Stimulated activated CD4-positive, alpha-beta T cell treated with anti-CD3 and anti-CD28 coated beads, Interleukin-1b, Interleukin-23, amount 100 ng/mL, for 48 hours (primary cell): ENCODE measurements around the gene CEP63.

Source experiments
- DNase-seq: peaks from one replicate; pipeline ENCODE4 v3.0.0-alpha.2; 2020

CEP63 gene

DNA sequence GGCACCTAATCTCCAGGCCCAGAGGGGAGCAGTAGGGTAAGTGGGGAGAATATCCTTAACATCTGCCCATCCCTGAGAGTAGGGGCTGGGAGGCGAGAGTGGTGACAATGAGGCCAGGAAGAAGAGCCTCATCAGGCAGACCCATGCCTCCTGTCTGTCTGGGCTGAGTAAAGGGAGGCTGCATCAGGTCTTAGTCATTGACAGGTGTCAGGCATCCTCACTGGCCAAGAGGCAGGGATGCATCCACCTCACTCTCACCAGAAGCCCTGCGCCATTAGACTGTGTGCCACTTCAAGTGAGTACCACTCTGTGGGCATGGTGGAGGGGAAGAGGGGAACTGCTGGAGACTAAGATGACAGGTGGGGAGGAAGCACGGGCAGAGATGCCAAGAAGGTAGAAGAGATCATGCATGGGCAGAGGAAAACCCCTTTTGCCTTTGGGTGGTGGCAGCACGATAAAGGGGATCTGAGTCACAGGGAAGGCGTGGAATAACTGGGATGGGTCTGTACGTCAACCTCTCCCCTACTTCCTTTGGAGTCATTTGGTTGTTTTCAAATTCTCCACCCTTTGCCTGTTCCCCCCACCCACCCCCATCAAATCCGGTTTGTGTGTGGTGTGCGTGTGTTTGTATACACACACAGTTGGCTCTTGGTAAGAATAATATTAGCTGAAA lies 14.2 kb upstream of the CEP63 start:
- no peak for DNase-seq

DNA sequence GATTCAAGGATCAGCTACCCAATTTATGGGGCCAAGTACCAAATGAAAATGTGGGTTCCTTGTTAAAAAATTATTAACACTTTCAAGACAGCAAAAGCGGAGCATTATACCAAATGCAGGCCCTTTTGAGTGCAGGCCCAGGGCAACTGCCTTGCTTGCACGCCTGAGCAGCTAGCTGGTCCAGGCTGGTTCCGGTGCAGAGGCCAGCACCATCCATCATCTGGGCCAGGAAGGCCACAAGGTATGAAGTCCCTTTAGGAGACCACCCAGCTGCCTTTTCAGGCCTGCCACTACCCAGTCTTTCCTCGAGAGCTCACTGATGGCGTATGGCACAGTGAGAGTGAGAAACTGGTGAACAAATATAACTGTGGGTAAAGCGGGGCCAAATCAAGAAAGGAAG lies 13.0 kb upstream of the CEP63 start:
- no peak for DNase-seq

DNA sequence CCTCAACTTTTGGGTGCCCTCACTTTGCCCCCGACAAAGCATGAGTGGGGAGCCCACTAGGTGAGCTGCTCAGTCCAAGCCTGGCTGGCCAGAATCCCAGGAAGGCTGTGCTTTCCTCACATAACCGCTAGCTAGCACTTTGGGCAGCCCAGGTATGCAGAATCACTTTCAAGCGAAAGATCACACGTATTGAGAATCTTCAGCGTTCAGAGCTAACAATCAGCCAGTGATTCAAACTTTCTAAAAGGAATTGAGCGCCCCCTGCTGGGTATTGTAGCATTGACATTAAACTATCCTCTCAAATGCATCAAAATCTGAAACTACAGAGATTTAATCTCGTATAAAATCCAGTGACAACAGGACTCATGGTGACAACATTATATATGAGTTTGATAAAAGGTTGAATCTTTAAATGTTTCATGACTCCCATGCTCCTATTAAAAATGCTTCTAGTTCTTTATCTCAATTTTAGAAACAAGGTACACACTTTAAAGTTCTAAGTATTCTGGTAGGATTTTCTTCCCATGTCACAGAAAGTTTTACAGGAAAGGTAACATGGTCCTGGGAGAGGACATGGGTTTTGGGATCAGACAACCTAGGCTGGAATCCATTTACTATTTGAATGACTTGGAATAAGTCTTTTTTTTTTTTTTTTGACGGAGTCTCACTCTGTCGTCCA lies 11.8 kb upstream of the CEP63 start:
- DNase-seq = peak; percentile 69

DNA sequence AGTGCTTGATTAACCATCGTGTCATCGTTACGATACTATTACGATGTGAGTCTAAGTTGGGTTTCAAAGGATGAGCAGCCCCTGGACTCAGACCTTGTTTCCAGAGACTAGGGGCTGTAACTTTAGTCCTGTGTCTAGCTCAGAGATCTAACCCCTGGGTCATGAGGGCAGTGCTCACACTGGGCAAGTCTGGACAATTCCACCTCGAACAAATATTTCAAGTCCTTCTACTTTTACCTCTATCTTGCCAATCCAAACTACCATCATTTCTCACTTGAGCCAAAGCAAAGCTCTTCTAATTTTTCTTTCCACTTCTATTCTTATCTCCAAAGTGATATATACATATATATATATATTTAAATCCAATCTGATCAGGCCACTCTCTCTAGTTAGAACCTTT lies 10.9 kb upstream of the CEP63 start:
- DNase-seq = no peak

DNA sequence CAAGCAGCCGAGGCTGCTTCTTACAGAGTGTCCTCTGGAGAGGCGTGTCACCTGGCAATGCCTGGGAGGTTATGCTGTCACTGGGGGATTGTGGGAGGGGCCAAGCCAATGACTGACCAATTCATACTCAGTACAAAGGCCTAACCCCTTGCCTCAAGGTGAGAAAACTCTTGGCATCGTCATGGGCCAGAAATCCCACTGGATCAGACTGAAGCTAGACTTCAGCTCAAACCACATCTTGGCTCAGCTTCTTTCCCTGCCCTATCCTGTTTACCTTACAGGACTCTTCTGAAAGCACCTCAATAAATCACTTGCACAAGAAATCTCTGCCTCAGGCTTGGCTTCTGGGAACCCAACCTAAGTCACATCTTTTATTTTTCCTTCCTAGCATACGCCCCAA lies 9.6 kb upstream of the CEP63 start:
- DNase-seq = no peak

DNA sequence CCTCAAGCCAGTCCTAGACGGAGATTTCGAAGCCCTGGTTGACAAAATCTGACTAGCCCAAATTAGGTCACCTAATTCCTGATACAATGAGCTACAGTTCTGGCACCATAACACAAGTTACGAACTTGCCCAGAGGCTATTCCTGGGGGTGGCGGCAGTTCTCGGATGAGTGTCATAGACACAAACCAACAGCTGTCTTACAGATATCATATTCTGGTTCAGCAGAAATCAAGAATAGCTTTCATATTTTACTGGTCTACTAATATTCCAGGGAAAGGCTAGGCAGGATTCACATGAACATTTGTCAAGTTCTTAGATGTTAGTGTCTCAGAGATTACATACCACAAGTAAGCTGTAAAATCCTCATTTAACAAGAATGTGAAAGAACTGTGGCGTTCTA lies 8.9 kb upstream of the CEP63 start:
- DNase-seq = no peak

DNA sequence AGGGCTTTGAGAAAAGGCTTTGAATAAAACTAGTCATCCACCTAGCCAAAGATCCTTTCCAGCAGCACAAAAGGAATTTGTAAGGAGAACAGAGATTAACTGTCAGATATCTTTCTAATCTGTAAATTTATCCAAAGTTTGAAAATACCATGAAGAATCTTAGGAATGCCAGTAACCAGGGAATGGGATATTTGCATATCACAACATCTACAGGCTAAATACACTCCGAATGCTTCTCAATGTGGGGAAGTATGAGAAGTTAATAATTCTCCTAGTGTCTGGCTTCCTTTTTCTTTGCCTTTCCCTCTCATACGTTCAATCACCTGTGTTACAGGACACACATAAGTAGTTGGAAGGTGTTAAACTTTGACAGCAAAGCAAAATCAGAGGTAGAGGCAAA lies 7.9 kb upstream of the CEP63 start:
- no peak for DNase-seq

DNA sequence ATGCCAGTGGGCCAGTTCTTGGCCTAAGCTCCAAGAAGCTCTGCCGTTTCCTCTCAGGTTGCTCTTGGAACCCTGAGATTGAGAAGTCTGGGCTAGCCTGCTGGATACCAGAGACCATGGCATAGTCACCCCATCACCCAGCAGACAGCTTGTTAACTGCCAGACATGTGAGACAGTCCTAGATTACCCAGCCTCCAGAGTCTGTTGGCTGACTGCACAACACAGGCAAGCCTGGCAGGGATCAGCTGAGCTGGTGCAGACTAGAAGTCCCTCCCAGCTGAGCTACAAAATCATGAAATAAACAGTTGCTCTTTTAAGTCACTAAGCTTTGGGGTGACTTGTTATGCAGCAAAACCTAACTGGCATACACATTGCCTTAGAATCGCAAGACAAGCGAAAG lies 5.3 kb upstream of the CEP63 start:
- DNase-seq = no peak

DNA sequence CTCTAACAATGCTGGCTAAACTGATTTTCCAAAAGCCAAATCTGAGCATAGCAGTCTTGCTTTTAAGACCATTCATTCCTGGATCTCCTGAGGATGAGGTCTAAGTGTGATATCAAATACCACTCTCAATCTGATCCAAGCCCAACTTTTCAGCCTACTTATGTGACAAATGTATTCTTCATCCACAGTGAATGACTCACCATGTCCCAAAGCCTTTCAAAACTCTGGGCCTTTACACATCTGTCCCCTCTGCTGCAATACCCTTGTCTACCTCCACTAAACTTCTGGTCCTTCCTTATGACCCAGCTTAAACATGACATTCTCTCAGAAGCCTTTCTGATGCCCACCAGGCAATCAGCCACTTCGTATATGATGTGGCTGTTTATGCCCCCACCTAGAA lies 4.7 kb upstream of the CEP63 start:
- no peak for DNase-seq

DNA sequence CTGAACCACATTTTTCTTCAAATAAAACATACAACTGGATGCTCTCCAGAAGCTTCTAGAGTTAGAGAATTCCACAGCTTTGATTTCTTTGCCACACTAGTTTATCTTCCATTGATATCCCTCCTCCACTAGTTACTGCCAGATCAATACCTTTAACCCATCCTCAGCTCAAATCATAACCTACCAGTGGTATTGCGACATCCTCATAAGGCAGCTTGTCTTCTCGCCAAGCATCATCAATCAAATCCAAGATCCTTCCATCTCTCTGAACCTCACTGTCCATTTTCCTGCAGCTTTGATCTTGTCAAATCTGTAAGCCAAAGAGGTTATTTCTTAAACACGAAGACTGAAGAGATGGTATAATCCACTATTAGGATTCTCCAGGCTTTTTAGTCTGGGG lies 3.2 kb upstream of the CEP63 start:
- DNase-seq = no peak

DNA sequence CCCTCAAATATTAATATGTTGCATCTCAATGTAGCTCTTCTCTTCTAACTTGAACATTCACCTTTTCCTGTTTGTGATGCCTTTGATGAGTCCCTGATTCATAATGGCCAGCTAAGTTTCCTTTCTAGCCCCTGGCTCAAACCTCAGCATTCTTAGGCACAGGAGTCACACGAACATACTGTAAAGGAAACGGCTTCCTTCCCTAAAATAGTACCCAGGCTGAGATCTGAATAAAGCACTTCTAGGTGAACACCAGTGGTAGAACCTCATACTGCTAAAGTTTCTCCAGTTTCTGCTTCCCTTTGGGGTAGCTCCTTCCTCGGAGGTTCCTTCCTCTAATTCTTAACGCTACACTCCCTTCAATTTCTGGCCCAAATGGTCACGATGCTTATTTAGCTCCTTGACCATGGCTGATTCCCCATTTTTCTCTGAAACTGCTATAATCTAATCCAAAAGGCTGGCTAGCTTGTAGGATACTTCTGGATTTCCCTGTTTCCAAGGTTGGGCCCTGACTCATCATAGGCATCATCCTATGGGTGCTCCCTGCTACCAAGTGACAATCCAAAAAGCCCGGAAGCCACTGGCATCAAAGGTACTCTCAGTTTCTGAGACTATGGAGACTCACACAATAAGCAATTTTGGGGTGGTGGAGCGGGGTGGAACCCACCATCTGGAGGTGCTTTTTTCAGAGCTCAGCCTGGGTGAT lies 2.5 kb upstream of the CEP63 start:
- DNase-seq = no peak

DNA sequence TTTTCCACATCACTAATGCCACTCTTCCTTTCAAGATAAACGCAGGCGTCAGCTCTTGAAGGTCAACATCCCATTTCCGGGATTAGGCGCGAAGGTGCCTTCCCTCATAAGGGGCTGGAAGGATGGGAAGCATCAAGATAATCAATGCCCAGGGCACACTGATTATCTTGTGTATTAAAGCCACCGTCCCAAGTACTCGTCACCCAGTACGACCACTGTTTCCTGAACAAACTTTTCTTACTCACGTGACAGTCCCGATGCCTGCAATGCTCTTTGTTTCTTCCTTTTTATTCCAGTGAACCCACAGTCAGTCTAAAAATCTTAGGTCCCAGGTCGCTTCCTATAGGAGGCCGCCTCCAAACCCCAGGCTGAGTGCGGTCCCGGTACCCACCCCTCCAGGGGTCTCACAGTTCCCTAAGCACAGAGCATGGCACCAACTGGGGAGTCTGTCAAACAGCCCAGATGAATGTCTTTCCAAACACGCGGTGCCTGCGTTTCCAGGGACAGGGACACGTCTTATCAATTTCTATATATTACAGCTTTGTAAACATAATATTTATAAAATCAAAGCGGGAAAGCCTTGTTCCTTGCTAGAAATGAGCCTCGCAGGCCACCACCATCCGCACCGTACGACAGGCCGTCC lies 661 bp upstream of the CEP63 start:
- DNase-seq = no peak

DNA sequence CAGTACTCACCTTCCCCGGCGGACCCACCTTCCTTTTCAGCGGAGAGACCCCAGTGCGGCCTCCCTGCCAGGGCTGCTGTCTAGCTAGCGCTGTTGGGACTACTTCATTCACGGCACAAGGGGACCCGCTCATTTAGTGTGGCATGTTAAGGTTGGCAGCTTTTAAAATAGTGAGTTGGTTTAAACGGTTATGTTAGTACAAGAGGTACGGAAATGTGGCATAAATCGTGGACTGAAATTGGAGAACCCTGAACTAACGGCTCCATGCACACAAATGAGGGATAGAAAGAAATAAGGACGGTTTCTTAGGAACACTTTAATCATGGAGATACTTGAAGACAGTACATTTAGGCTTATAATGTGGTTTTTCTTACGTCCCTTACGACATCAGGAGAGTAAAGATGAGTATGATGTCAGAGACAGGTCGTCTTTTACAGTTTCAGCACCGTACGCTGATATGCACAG lies 752 bp downstream of the CEP63 start:
- DNase-seq = no peak

DNA sequence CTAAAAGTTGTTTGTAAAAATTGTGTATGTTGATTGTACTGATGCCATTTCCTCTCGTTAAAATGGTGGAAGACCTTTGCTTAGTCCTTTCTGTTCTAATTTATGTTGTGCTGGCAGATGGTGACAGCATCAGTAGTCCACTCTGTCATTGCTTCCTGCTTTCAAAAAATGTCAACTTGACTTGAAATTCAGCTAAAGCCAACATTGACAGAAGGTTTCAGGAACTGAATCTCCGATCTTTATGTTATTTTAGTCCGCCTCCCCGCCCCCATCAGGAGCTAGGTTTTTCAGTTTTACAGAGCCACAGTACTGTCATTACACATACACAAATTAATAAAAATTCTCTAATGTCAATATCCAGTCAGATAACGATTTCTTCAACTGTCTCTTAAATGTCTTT lies 1.5 kb downstream of the CEP63 start:
- DNase-seq = no peak

DNA sequence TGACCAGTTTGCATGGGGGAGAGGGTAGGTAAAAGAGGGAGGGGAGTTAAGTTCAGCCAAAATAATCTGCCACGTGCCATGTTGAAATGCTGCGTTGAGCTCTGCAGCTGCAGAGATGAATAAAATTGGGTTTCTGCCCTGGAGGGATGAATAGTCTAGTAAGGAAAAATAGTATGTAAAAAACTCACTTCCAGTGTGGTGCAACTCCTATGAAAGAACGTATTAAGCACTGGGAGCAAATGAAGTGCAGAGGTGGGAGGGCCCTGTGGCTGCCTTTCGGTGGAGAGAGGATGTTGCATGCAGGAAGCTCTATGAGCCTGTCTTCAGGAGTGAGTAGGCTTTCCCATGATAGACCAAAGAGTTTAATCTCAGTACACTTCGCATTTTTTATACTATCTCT lies 8.6 kb downstream of the CEP63 start:
- no peak for DNase-seq

DNA sequence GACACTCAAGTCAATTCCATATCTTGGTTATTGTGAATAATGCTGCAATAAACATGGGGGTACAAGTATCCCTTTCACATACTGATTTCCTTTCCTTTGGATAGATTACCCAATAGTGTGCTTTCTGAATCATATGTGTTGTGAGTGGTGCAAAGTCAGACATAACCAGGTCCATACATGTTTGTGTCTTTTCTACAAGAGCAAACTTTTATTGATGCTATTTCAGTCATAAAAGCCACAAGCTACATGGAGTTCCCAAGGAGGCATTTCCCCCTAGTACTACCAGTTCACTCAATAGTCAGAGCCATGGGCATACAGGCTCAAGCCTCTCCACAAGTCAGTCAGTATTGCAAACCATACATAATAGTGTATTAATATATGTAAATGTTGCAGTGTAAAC lies 10.1 kb downstream of the CEP63 start:
- DNase-seq = no peak

DNA sequence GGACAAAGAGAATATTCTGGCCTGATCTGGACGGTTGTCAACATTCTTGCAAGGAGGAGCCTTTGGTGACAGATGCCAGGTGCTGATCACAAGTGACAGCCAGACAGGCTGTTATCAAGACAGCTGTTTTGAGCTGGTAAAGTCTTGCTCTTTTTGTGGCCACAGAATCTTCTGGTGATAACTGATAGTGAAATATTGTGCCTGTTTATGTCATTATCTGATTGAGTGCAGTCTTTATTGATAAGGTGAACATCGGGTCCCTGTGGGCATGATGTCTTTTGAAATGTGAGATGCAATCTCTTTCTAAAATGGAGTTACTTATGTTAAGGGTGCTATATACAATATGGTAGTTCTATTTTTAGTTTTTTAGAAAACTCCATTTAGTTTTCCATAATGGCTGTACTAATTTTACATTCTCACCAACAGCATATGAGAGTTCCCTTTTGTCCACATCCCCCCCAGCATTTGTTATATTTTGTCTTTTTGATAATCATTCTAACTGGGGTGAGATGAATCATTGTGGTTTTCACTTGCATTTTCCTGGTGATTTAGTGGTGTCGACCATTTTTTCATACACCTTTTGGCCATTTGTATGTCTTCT lies 10.7 kb downstream of the CEP63 start:
- no peak for DNase-seq

DNA sequence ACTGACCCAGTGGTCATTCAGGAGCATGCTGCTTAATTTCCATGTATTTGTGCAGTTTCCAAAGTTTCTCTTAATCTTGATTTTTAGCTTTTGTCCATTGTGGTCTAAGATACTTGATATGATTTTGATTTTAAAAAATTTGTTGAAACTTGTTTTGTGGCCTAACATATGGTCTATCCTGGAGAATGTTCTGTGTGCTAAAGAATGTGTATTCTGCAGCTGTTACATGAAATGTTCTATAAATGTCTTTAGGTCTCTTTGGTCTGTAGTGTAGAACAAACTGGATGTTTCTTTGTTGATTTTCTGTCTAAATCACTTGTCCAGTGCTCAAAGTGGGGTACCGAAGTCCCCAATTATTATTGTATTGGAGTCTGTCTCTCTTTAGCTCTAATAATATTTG lies 17.4 kb downstream of the CEP63 start:
- DNase-seq = no peak

DNA sequence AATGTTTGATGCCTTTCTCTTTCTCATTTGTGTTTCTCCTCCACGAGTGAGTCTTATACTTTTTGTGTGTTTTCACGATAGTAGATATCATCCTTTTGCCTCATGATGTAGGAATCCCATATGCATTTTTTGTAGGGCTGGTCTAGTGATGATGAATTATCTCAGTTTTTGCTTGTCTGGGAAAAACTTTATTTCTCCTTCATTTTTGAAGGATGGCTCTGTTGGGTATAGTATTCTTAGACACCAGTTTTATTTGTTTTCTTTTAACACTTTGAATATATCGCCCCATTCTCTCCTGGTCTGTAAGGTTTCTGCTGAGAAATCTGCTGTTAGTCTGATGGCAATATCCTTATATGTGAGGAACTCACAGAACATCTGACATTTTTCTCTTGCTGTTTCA lies 18.3 kb downstream of the CEP63 start:
- DNase-seq = no peak

DNA sequence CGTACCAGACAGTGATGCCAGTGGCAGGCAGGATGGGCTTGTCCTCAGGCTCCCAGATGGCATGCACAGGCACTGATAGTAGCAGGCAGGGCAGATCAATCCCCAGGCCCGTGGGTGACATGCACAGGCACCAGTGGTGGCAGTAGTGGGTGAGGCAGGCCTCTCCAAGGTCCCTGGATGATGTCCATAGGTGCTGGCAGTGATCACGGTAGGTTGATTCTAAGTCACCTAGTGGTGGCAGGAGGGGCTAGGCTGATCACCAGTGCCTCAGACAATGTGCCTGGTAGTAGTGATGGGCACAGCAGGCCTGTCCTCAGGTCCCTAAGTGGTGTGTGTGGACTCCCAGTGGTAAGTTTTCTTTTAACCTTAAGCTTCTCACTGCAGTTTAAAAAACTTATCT lies 19.6 kb downstream of the CEP63 start:
- DNase-seq = no peak

DNA sequence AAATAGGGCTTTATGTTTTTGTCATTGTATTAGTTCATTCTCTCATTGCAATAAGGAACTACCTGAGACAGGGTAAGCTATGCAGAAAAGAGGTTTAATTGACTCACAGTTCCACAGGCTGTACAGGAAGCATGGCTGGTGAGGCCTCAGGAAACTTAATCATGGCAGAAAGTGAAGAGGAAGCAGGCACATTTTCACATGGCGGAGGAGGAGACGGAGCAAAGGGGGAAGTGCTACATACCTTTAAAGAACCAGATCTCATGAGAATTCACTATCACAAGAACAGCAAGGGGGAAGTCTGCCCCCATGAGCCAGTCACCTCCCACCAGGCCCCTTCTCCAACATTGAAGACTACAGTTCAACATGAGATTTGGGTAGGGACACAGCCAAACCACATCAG lies 25.6 kb downstream of the CEP63 start:
- DNase-seq = no peak

DNA sequence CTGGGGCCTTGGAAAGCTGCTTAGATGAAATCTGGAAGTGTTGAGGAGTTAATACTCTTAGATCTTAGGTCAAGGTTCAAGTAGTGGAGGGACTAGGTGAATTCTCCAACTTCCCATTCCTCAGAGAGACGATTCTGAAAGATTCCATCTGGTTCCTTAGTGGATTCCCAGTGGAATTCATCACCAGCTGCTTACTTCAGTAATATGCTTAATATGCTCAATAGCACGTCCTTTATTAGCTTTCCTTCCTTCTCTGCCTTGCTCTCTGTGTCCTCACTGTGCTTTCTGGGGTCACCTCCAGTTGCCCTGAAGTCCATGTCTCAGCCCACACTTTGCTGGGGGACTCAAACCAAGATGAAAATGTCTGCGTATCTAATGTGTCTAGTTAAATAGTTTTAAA lies 31.0 kb downstream of the CEP63 start:
- DNase-seq = no peak

DNA sequence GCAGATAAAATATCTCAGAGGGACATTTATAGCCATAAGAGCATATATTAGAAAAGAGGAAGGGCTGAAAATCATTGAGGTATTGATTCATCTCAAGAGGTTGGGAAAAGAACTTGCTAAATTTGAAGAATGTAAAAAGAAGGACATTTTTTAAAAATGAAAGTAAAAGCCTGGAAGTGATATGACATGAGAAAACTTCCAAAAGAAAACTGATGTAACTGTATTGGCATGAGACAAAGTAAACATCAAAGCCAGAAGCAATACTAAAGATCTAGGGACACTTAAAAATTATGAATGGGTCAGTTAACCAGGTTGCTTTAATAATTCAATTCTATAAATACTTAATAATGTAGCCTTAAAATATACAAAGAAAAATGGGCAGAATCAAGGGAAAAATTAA lies 31.9 kb downstream of the CEP63 start:
- DNase-seq = no peak

DNA sequence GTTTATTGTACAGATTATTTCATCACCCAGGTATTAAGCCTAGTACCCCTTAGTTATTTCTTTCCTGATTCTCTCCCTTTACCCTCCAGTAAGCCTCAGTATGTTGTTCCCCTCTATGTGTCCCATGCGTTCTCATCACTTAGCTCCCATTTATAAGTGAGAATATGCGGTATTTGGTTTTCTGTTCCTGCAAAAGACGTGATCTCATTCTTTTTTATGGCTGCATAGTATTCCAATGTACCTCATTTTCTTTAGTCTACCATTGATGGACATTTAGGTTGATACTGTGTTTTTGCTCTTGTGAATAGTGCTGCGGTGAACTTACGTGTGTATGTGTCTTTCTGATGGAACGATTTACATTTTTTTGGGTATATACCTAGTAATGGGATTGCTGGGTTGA lies 36.7 kb downstream of the CEP63 start:
- no peak for DNase-seq
